Measurements from ENCODE around the gene EPHA4.

EPHA4 gene

DNA sequence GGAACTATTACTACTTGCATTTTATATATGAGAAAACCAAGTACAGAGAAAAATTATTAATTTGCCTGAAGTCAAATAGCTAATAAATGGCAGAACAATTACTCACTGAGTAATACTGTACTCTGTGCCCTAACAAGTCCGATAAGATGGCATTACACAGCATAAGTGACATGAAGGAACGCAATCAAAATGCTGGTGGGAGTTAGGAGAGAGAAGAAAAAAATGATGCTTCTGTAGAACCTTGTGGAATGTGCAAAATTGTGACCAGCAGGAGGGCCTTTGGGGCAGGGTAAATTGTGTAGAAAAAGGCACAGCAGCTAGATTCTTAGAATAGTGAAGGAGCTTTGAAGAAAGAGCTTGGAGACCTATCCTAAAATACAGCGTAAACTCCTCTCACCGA is 32.9 kb downstream of the EPHA4 start:
- no peak for DNase-seq (ENCODE audit: extremely low read depth, insufficient read length)
- TF ChIP-seq, protein P1, sequence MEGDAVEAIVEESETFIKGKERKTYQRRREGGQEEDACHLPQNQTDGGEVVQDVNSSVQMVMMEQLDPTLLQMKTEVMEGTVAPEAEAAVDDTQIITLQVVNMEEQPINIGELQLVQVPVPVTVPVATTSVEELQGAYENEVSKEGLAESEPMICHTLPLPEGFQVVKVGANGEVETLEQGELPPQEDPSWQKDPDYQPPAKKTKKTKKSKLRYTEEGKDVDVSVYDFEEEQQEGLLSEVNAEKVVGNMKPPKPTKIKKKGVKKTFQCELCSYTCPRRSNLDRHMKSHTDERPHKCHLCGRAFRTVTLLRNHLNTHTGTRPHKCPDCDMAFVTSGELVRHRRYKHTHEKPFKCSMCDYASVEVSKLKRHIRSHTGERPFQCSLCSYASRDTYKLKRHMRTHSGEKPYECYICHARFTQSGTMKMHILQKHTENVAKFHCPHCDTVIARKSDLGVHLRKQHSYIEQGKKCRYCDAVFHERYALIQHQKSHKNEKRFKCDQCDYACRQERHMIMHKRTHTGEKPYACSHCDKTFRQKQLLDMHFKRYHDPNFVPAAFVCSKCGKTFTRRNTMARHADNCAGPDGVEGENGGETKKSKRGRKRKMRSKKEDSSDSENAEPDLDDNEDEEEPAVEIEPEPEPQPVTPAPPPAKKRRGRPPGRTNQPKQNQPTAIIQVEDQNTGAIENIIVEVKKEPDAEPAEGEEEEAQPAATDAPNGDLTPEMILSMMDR (IDR thresholded peaks at IDR 0.05; ENCODE audit: insufficient read depth, low read length, poor library complexity, severe bottlenecking), result no peak
- no peaks in the 10 kb centered on the region for H3K36me3 ChIP-seq (ENCODE audit: control insufficient read depth, insufficient read depth, low read length)
- no peaks in the 10 kb centered on the region for H3K27me3 ChIP-seq (replicated peaks; ENCODE audit: control insufficient read depth, insufficient read depth, low read length)
- no peak overlapping the region for H3K4me3 ChIP-seq (replicated peaks; ENCODE audit: low read depth, low read length)

DNA sequence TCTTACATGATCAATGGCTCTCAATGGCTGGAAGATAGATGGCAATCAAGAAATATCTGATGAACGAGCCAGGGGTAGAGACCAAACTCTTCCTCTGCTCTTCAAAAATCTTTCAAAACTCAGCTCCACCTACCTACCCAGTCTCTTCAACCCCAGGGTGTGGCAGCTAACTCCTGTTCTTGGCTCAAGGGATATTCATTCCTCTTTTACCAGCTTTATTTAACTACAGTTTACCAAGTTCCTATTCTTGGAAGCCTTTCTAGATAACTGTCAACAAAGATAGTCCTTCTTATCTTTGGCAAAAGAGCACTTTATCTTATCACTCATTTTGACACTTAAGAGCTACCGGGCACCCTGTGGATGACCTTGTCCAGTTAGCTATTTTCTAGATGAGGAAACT is 36.3 kb downstream of the EPHA4 start:
- DNase-seq (ENCODE audit: extremely low read depth, insufficient read length), result no peak
- H3K36me3 ChIP-seq (ENCODE audit: control insufficient read depth, insufficient read depth, low read length), result no peaks in the 10 kb centered on the region
- H3K4me3 ChIP-seq (replicated peaks; ENCODE audit: low read depth, low read length), result no peak overlapping the region
- no peaks in the 10 kb centered on the region; the same call in none of the 2 replicates for H3K27me3 ChIP-seq (replicated peaks; ENCODE audit: control insufficient read depth, insufficient read depth, low read length)
- TF ChIP-seq, protein P1 (IDR thresholded peaks at IDR 0.05; ENCODE audit: insufficient read depth, low read length, poor library complexity, severe bottlenecking), result no peak

DNA sequence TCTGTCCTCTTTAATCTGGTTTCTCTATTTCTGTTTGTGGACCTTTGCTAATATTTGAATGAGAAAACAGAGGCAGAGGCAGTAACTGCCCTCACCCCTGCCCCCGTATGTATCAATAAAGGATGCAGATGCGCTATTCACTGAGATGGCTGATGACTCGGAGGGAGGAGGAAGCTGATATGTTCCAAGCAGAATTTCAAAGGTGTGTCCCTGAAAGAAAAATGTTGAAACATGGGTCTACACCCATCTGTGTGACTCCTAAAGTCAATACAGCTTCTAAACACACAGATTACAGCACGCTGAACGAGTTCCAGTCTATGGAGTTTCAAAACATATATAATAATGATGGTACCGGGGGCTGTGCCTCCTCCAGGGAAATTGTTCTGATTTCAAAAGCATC is 38.8 kb downstream of the EPHA4 start:
- TF ChIP-seq, protein P1 (IDR thresholded peaks at IDR 0.05; ENCODE audit: insufficient read depth, low read length, poor library complexity, severe bottlenecking), result no peak
- Histone ChIP-seq H3K27me3 (replicated peaks; ENCODE audit: control insufficient read depth, insufficient read depth, low read length) (no peaks in the 10 kb centered on the region; the same call in none of the 2 replicates), H3K4me3 (replicated peaks; ENCODE audit: low read depth, low read length) (no peak overlapping the region), H3K36me3 (ENCODE audit: control insufficient read depth, insufficient read depth, low read length) (no peaks in the 10 kb centered on the region)
- DNase-seq (ENCODE audit: extremely low read depth, insufficient read length), result no peak

DNA sequence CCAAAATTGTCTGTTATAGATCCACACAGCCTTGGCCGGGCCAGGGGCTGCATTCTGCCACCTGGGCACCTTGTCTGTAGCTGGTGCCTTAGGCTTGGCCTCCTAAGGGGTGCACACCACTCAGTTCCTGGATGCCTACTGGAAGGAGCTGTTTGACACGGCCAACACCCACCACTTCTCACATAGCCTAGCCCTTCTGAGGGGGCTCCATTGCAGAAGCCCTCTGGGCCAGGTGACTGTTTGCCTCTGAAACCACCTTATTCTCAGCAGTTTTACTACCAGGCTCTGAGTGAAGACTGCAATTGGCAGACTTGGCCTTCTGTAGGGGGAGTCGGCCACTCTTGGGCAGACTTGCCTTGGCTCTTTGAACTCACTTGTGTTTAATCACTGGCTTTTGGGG is 39.5 kb downstream of the EPHA4 start:
- TF ChIP-seq, protein P1 (IDR thresholded peaks at IDR 0.05; ENCODE audit: insufficient read depth, low read length, poor library complexity, severe bottlenecking), result no peak
- no peaks in the 10 kb centered on the region; the same call in none of the 2 replicates for H3K27me3 ChIP-seq (replicated peaks; ENCODE audit: control insufficient read depth, insufficient read depth, low read length)
- H3K4me3 ChIP-seq (replicated peaks; ENCODE audit: low read depth, low read length), result no peak overlapping the region
- no peak for DNase-seq (ENCODE audit: extremely low read depth, insufficient read length)
- no peaks in the 10 kb centered on the region for H3K36me3 ChIP-seq (ENCODE audit: control insufficient read depth, insufficient read depth, low read length)

DNA sequence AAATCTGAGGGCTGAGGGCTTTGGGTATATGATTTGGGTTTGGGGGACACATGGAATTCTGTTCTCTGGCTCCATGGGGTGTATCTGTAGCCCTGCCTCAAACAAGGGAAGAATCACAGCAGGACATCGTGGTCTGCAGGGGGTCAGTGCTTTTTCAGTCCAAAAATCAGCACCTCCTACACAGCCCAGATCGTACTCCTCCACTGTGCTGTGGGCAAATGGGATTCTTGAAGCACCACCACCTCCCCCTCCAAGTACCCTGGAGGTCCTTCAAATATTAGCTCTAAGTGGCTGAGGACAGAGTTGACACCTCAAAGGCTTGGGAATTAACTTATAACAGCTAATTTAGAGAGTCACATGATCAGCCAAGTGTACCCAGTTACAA is 41.5 kb downstream of the EPHA4 start:
- Histone ChIP-seq H3K27me3 (replicated peaks; ENCODE audit: control insufficient read depth, insufficient read depth, low read length) (no peaks in the 10 kb centered on the region; the same call in none of the 2 replicates), H3K36me3 (ENCODE audit: control insufficient read depth, insufficient read depth, low read length) (no peaks in the 10 kb centered on the region), H3K4me3 (replicated peaks; ENCODE audit: low read depth, low read length) (no peak overlapping the region)
- DNase-seq (ENCODE audit: extremely low read depth, insufficient read length), result no peak
- TF ChIP-seq, protein P1 (IDR thresholded peaks at IDR 0.05; ENCODE audit: insufficient read depth, low read length, poor library complexity, severe bottlenecking), result no peak
